NCI-H1092 (cell line): ENCODE measurements around the gene SLC2A11.

Source experiments
- DNase-seq: peaks from one replicate; lab custom pipeline; 2025; lab: John Stamatoyannopoulos, UW

Gene SLC2A11

GRCh38 chr22:23857606-23858483 lies at the start of gene SLC2A11:
Gene SLC2A11, plus strand, starts transcription at chr22:23857875. Its CDS starts 125 bp downstream, at chr22:23858000.
- DNase-seq: peak; percentile 98

GRCh38 chr22:23812378-23812777 lies 45.3 kb upstream of the SLC2A11 start:
- no peak for DNase-seq

- no peak for DNase-seq
Observed at GRCh38 chr22:23815541-23816155, 42.0 kb upstream of the SLC2A11 start.

- no peak for DNase-seq
Observed at GRCh38 chr22:23816156-23816976, 41.3 kb upstream of the SLC2A11 start.

- DNase-seq: no peak
Observed at GRCh38 chr22:23817146-23817545, 40.5 kb upstream of the SLC2A11 start.

GRCh38 chr22:23818541-23818940 lies 39.1 kb upstream of the SLC2A11 start:
- DNase-seq: no peak

- no peak for DNase-seq
Observed at GRCh38 chr22:23820748-23821211, 36.9 kb upstream of the SLC2A11 start.

GRCh38 chr22:23822101-23822671 lies 35.5 kb upstream of the SLC2A11 start:
- no peak for DNase-seq

GRCh38 chr22:23823331-23823791 lies 34.3 kb upstream of the SLC2A11 start:
- no peak for DNase-seq

GRCh38 chr22:23824476-23825245 lies 33.0 kb upstream of the SLC2A11 start:
- DNase-seq: no peak

GRCh38 chr22:23825246-23825905 lies 32.3 kb upstream of the SLC2A11 start:
- DNase-seq: no peak

- no peak for DNase-seq
Observed at GRCh38 chr22:23826510-23827350, 30.9 kb upstream of the SLC2A11 start.

GRCh38 chr22:23827351-23827995 lies 30.2 kb upstream of the SLC2A11 start:
- DNase-seq: no peak

GRCh38 chr22:23828800-23829680 lies 28.6 kb upstream of the SLC2A11 start:
- no peak for DNase-seq

- DNase-seq: no peak
Observed at GRCh38 chr22:23829845-23830372, 27.8 kb upstream of the SLC2A11 start.

GRCh38 chr22:23831261-23831660 lies 26.4 kb upstream of the SLC2A11 start:
- DNase-seq: no peak

- no peak for DNase-seq
Observed at GRCh38 chr22:23831781-23832180, 25.9 kb upstream of the SLC2A11 start.
